Measurements from ENCODE around the gene HCFC1R1.

The HCFC1R1 gene

DNA sequence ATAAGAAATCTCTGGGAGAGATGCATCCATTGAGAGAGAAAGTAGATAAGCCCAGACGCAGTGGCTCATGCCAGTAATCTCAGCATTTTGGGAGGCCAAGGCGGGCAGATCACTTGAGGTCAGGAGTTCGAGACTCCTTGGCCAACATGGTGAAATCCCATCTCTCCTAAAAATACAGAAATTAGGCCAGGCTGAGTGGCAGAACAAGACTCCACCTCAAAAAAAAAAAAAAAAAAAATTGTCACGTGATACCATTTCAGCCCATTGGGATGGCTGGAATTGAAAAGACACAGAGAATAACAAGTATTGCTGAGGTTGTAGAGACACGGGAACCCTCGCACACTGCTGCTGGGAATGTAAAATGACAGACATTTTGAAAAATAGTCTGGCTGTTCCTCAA, 38.8 kb upstream of the HCFC1R1 start:
- no peak overlapping the region for H2BK5ac ChIP-seq (ENCODE audit: low read depth, low read length, poor library complexity)
- no CpG with 5 or more reads among the region's 6 CpGs for WGBS (ENCODE audit: extremely low coverage, insufficient coverage, insufficient read length)
- H3K27ac ChIP-seq (ENCODE audit: low read depth, low read length): no peak overlapping the region
- no peaks in the 10 kb centered on the region for H3K27me3 ChIP-seq (ENCODE audit: insufficient read depth, low read length)
- H3K79me2 ChIP-seq (ENCODE audit: control insufficient read depth, insufficient read depth, low read length, poor library complexity): peaks cover 5% of the 10 kb centered on the region
- no peak overlapping the region for H3K14ac ChIP-seq (ENCODE audit: low read length)
- H2BK120ac ChIP-seq (ENCODE audit: insufficient read depth, low read length, poor library complexity): no peak overlapping the region
- no peak overlapping the region for H3K18ac ChIP-seq (ENCODE audit: low read length)
- no peak for DNase-seq
- no peak overlapping the region for H3K4me2 ChIP-seq (ENCODE audit: low read length)
- peaks cover 10% of the 10 kb centered on the region for H3K79me1 ChIP-seq (ENCODE audit: low read length)
- no peak overlapping the region for H3K23ac ChIP-seq (ENCODE audit: low read length)
- H4K12ac ChIP-seq (ENCODE audit: low read depth, low read length): no peak overlapping the region
- peaks cover 16 to 19% of the 10 kb centered on the region in 2 experiments for H3K4me1 ChIP-seq (ENCODE audit: control insufficient read depth in 1 of 2, insufficient read depth in 2 of 2, low read length in 2 of 2)
- H2BK12ac ChIP-seq (ENCODE audit: low read length): no peak overlapping the region
- no peak overlapping the region for H2AFZ ChIP-seq (ENCODE audit: insufficient read depth, low read length, poor library complexity)
- H3K4me3 ChIP-seq (ENCODE audit: low read depth, low read length): no peak overlapping the region
- no peak overlapping the region for H3K9ac ChIP-seq (ENCODE audit: low read length)
- H3K36me3 ChIP-seq (ENCODE audit: control insufficient read depth in 1 of 2, insufficient read depth in 2 of 2, low read length in 2 of 2): no peaks in the 10 kb centered on the region
- no peak overlapping the region for H4K8ac ChIP-seq (ENCODE audit: low read depth, low read length)
- no peak overlapping the region for H4K91ac ChIP-seq (ENCODE audit: low read depth, low read length)
- H3K9me3 ChIP-seq (ENCODE audit: insufficient read depth, low read depth, low read length): no peaks in the 10 kb centered on the region
- H3K4ac ChIP-seq (ENCODE audit: low read depth, low read length): no peak overlapping the region
- H2AK5ac ChIP-seq (ENCODE audit: low read length): no peak overlapping the region

GRCh38 chr16:3060339-3061127, 36.8 kb upstream of the HCFC1R1 start:
- Histone ChIP-seq H2AFZ (ENCODE audit: insufficient read depth, low read length, poor library complexity) (peak overlapping the region; percentile 6), H3K79me1 (ENCODE audit: low read length) (peaks cover 10% of the 10 kb centered on the region), H3K9ac (ENCODE audit: low read length) (no peak overlapping the region), H2BK12ac (ENCODE audit: low read length) (no peak overlapping the region), H2BK5ac (ENCODE audit: low read depth, low read length, poor library complexity) (no peak overlapping the region), H4K12ac (ENCODE audit: low read depth, low read length) (no peak overlapping the region), H3K4ac (ENCODE audit: low read depth, low read length) (no peak overlapping the region), H3K4me2 (ENCODE audit: low read length) (no peak overlapping the region), H3K36me3 (ENCODE audit: control insufficient read depth in 1 of 2, insufficient read depth in 2 of 2, low read length in 2 of 2) (no peaks in the 10 kb centered on the region), H3K18ac (ENCODE audit: low read length) (no peak overlapping the region), H3K23ac (ENCODE audit: low read length) (no peak overlapping the region), H3K27me3 (ENCODE audit: insufficient read depth, low read length) (no peaks in the 10 kb centered on the region), H3K9me3 (ENCODE audit: insufficient read depth, low read depth, low read length) (no peaks in the 10 kb centered on the region), H3K27ac (ENCODE audit: low read depth, low read length) (no peak overlapping the region), H3K4me3 (ENCODE audit: low read depth, low read length) (no peak overlapping the region), H2AK5ac (ENCODE audit: low read length) (peak overlapping the region; percentile 3), H2BK120ac (ENCODE audit: insufficient read depth, low read length, poor library complexity) (no peak overlapping the region), H4K91ac (ENCODE audit: low read depth, low read length) (no peak overlapping the region), H3K4me1 (ENCODE audit: control insufficient read depth in 1 of 2, insufficient read depth in 2 of 2, low read length in 2 of 2) (peaks cover 16 to 19% of the 10 kb centered on the region in 2 experiments), H3K79me2 (ENCODE audit: control insufficient read depth, insufficient read depth, low read length, poor library complexity) (peaks cover 5% of the 10 kb centered on the region), H4K8ac (ENCODE audit: low read depth, low read length) (no peak overlapping the region), H3K14ac (ENCODE audit: low read length) (no peak overlapping the region)
- no CpG with 5 or more reads among the region's 14 CpGs for WGBS (ENCODE audit: extremely low coverage, insufficient coverage, insufficient read length)
- DNase-seq: no peak

DNA sequence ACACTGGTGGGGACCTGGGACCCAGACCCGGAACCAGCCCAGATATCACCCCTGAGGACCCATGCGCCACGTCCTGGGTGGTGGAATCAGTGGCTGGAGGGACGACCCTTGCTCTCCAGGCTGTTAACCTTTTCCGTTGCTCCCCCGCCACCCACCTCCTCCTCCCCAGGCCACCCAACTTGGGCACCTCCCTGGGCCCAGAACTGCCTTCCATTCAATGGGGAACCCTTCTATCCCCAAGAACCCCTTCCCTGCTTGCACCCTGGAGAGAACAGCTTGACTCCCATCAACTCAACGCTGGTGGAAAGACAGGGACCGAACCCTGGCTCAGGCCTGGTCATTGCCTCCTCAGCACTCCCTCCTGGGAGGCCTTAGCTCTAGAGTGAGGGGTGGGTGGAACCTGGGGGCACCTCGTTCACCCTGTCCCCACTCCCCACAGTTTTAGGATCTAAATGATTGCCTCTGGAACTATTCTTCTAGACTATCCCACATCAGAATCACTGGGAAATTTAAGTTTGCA, 36.0 kb upstream of the HCFC1R1 start:
- Histone ChIP-seq H3K79me2 (ENCODE audit: control insufficient read depth, insufficient read depth, low read length, poor library complexity) (peaks cover 5% of the 10 kb centered on the region), H3K4me1 (ENCODE audit: control insufficient read depth in 1 of 2, insufficient read depth in 2 of 2, low read length in 2 of 2) (peaks cover 11 to 12% of the 10 kb centered on the region in 2 experiments), H4K12ac (ENCODE audit: low read depth, low read length) (peak overlapping the region; percentile 7), H3K4me3 (ENCODE audit: low read depth, low read length) (no peak overlapping the region), H3K27ac (ENCODE audit: low read depth, low read length) (peak overlapping the region; percentile 46), H3K9me3 (ENCODE audit: insufficient read depth, low read depth, low read length) (no peaks in the 10 kb centered on the region), H2BK5ac (ENCODE audit: low read depth, low read length, poor library complexity) (no peak overlapping the region), H3K18ac (ENCODE audit: low read length) (peak overlapping the region; percentile 41), H4K8ac (ENCODE audit: low read depth, low read length) (peak overlapping the region; percentile 80), H3K14ac (ENCODE audit: low read length) (peak overlapping the region; percentile 55), H3K23ac (ENCODE audit: low read length) (no peak overlapping the region), H2BK120ac (ENCODE audit: insufficient read depth, low read length, poor library complexity) (peak overlapping the region; percentile 3), H3K27me3 (ENCODE audit: insufficient read depth, low read length) (no peaks in the 10 kb centered on the region), H2BK12ac (ENCODE audit: low read length) (peak overlapping the region; percentile 30), H3K79me1 (ENCODE audit: low read length) (peaks cover 10% of the 10 kb centered on the region), H3K36me3 (ENCODE audit: control insufficient read depth in 1 of 2, insufficient read depth in 2 of 2, low read length in 2 of 2) (peaks cover under 1% of the 10 kb centered on the region in 2 experiments), H3K4me2 (ENCODE audit: low read length) (peak overlapping the region; percentile 71), H2AFZ (ENCODE audit: insufficient read depth, low read length, poor library complexity) (peak overlapping the region; percentile 39), H4K91ac (ENCODE audit: low read depth, low read length) (peak overlapping the region; percentile 78), H3K4ac (ENCODE audit: low read depth, low read length) (peak overlapping the region; percentile 18), H2AK5ac (ENCODE audit: low read length) (no peak overlapping the region), H3K9ac (ENCODE audit: low read length) (peak overlapping the region; percentile 73)
- no peak for DNase-seq
- no CpG with 5 or more reads among the region's 9 CpGs for WGBS (ENCODE audit: extremely low coverage, insufficient coverage, insufficient read length)

DNA sequence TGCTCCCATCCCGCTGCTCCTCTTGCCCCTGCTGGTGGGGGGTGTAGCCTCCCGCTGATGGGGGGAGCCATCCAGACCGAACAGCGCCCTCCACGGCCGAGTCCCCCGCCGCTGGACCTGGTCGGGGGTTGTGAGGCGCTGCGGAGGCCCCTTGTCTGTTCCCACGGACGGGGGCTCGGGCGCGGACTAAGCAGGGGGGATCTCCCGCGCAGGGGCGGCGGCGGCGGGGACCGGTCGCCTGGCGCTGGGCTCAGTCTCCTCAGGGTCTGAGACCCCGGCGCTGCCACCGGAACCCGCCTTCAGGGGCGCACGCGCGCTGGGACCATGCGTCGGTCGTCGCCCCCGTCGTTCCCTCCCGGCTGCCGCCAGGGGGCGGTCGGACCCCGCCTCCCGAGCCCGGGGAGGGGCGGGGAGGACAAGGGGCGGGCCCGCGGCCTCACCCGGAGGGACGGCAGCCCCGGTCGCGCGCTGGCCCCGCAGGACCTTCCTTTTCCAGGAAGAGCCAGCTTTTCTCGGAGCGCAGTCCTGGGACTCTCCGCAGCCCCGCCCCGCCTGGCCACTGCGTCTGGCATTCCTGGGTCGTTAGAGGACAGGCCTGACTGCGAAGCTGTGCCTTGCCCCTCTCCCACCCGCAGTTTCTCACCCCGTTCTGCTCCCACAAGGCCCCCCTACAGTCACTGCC, 35.4 kb upstream of the HCFC1R1 start:
- H4K91ac ChIP-seq (ENCODE audit: low read depth, low read length): peak overlapping the region; percentile 97
- peak overlapping the region; percentile 98 for H3K18ac ChIP-seq (ENCODE audit: low read length)
- peak overlapping the region; percentile 54 for H2BK5ac ChIP-seq (ENCODE audit: low read depth, low read length, poor library complexity)
- H3K23ac ChIP-seq (ENCODE audit: low read length): no peak overlapping the region
- H3K36me3 ChIP-seq (ENCODE audit: control insufficient read depth in 1 of 2, insufficient read depth in 2 of 2, low read length in 2 of 2): peaks cover 2 to 4% of the 10 kb centered on the region in 2 experiments
- peak overlapping the region; percentile 95 for H2BK120ac ChIP-seq (ENCODE audit: insufficient read depth, low read length, poor library complexity)
- WGBS (ENCODE audit: extremely low coverage, insufficient coverage, insufficient read length): no CpG with 5 or more reads among the region's 67 CpGs
- H3K79me1 ChIP-seq (ENCODE audit: low read length): peaks cover 10% of the 10 kb centered on the region
- H3K9me3 ChIP-seq (ENCODE audit: insufficient read depth, low read depth, low read length): no peaks in the 10 kb centered on the region
- peak overlapping the region; percentile 99 for H3K14ac ChIP-seq (ENCODE audit: low read length)
- H3K4ac ChIP-seq (ENCODE audit: low read depth, low read length): peak overlapping the region; percentile 80
- peak overlapping the region; percentile 88 for H3K4me3 ChIP-seq (ENCODE audit: low read depth, low read length)
- H3K27me3 ChIP-seq (ENCODE audit: insufficient read depth, low read length): no peaks in the 10 kb centered on the region
- H3K9ac ChIP-seq (ENCODE audit: low read length): peak overlapping the region; percentile 80
- peak overlapping the region; percentile 95 for H2AFZ ChIP-seq (ENCODE audit: insufficient read depth, low read length, poor library complexity)
- H3K27ac ChIP-seq (ENCODE audit: low read depth, low read length): peak overlapping the region; percentile 46
- peak overlapping the region; percentile 87 for H3K4me2 ChIP-seq (ENCODE audit: low read length)
- H3K79me2 ChIP-seq (ENCODE audit: control insufficient read depth, insufficient read depth, low read length, poor library complexity): peaks cover 5% of the 10 kb centered on the region
- H2AK5ac ChIP-seq (ENCODE audit: low read length): peak overlapping the region; percentile 57
- DNase-seq: peak; percentile 93 to 96
- peak overlapping the region; percentile 74 for H2BK12ac ChIP-seq (ENCODE audit: low read length)
- peak overlapping the region; percentile 99 for H4K12ac ChIP-seq (ENCODE audit: low read depth, low read length)
- H3K4me1 ChIP-seq (ENCODE audit: control insufficient read depth in 1 of 2, insufficient read depth in 2 of 2, low read length in 2 of 2): peaks cover 10 to 11% of the 10 kb centered on the region in 2 experiments
- peak overlapping the region; percentile 100 for H4K8ac ChIP-seq (ENCODE audit: low read depth, low read length)
